Natural killer cell (primary cell): ENCODE results near the gene EEFSEC. TPM values are rescaled to one million over a fixed set of nuclear protein-coding genes. Genes with fewer than 3 reads are reported as not detected.
A peak's percentile ranks its signal among the peaks of the same experiment; 100 is the strongest.

Experiments used
- ATAC-seq, 3 donors: fragments of 150-1000 bp in 2 of 3; fragments of 200-7000 bp in 1 of 3; cut with Tn5 transposase; 1 replicate in 1 of 3; 2 replicates in 2 of 3; pipeline ENCODE4 v1.10.0; 2021; ENCODE audit warnings: mild to moderate bottlenecking in 2 of 3, moderate library complexity in 2 of 3
- DNase-seq, 2 donors: peaks; one replicate each; pipeline versions ENCODE4 v3.0.0 to v3.0.0-alpha.2; 2013 to 2021; ENCODE audit warnings: mixed read lengths in 1 of 2
- H3K27ac ChIP-seq: one replicate; pipeline ENCODE4 v1.5.1; 2013; ENCODE audit warnings: mild to moderate bottlenecking, low read length
- H3K27me3 ChIP-seq: one replicate; pipeline ENCODE4 v1.6.1; 2013; ENCODE audit warnings: low read length; ENCODE audit not compliant: control insufficient read depth, insufficient read depth
- H3K36me3 ChIP-seq: one replicate; pipeline ENCODE4 v1.6.1; 2013; ENCODE audit warnings: low read length; ENCODE audit not compliant: control insufficient read depth, insufficient read depth
- H3K4me1 ChIP-seq: one replicate; pipeline ENCODE4 v1.6.1; 2013; ENCODE audit warnings: low read length; ENCODE audit not compliant: control insufficient read depth, insufficient read depth
- H3K4me3 ChIP-seq: one replicate; pipeline ENCODE4 v1.5.1; 2013; ENCODE audit warnings: low read length
- H3K9me3 ChIP-seq: one replicate; pipeline ENCODE4 v1.6.1; 2013; ENCODE audit warnings: low read length; ENCODE audit not compliant: control insufficient read depth, insufficient read depth
- H3K27ac Mint-ChIP-seq, 2 donors: one replicate each; pipeline ENCODE4 v1.8.0; 2022; ENCODE audit warnings: mild to moderate bottlenecking in 2 of 2, mixed read lengths in 2 of 2, moderate library complexity in 1 of 2
- H3K27me3 Mint-ChIP-seq, 2 donors: one replicate each; pipeline ENCODE4 v1.8.0; 2022; ENCODE audit warnings: low read depth in 2 of 2, mixed read lengths in 2 of 2
- H3K36me3 Mint-ChIP-seq: one replicate; pipeline ENCODE4 v1.8.0; 2022; ENCODE audit warnings: mixed read lengths
- H3K4me1 Mint-ChIP-seq, 2 donors: one replicate each; pipeline ENCODE4 v1.8.0; 2022; ENCODE audit warnings: mixed read lengths in 2 of 2
- H3K4me3 Mint-ChIP-seq: one replicate; pipeline ENCODE4 v1.8.0; 2022; ENCODE audit warnings: mild to moderate bottlenecking, moderate library complexity, mixed read lengths
- H3K9me3 Mint-ChIP-seq, 2 donors: one replicate each; pipeline ENCODE4 v1.8.0; 2022; ENCODE audit warnings: mixed read lengths in 2 of 2
- CTCF ChIP-seq: fragments of 200-600 bp; IDR thresholded peaks from one replicate; pipeline ENCODE4 v1.8.0; 2022; ENCODE audit warnings: antibody characterized with exemption
- WGBS: methylation state at CpG from one replicate; pipeline ENCODE4 v1.1.7; 2013; ENCODE audit warnings: missing lambda C conversion rate; ENCODE audit not compliant: insufficient coverage; 5-methylcytosine and 5-hydroxymethylcytosine counted together
- intact Hi-C: fragments of 100-400 bp; cut with micrococcal nuclease; formaldehyde crosslinking; loops from one replicate; pipeline ENCODE4 v1.14.2; 2022
- total RNA-seq, 4 donors: library from RNA; stranded (reverse); fragments of 120-200 nt in 1 of 4; gene quantifications; one replicate each; pipeline versions ENCODE4 v1.2.3 to v1.2.4, GENCODE V29; 2013 to 2022

Gene EEFSEC
- total RNA-seq, 3 donors from 2014 or later (not counting 1 experiment from before 2014, with no cell fraction given), result 16.7 to 18.9 (median 17.6) TPM

- Mint-ChIP-seq H3K36me3 (no peaks in the 10 kb centered on the region), H3K4me3 (no peak overlapping the region), H3K27me3 (no peaks in the 10 kb centered on the region), H3K27ac (no peak overlapping the region), H3K9me3 (no peaks in the 10 kb centered on the region), H3K4me1 (peaks cover 26 to 45% of the 10 kb centered on the region in 2 donors)
- Histone ChIP-seq H3K9me3 (no peaks in the 10 kb centered on the region), H3K4me1 (peaks cover 5% of the 10 kb centered on the region), H3K36me3 (no peaks in the 10 kb centered on the region), H3K27me3 (no peaks in the 10 kb centered on the region), H3K27ac (no peak overlapping the region), H3K4me3 (no peak overlapping the region)
- no peak for ATAC-seq
- intact Hi-C loops, result no loop called here
- TF ChIP-seq CTCF, result no peak
- 87% methylated on average over 9 of the region's 9 CpGs for WGBS
- DNase-seq, result no peak
Observed at GRCh38 chr3:128174675-128175590, 21.7 kb downstream of the EEFSEC start.

GRCh38 chr3:128175768-128176167 lies 22.5 kb downstream of the EEFSEC start:
- peaks cover 31 to 52% of the 10 kb centered on the region in 2 donors for H3K4me1 Mint-ChIP-seq
- Histone ChIP-seq H3K27ac (no peak overlapping the region), H3K9me3 (no peaks in the 10 kb centered on the region), H3K36me3 (no peaks in the 10 kb centered on the region), H3K27me3 (no peaks in the 10 kb centered on the region), H3K4me1 (peaks cover 5% of the 10 kb centered on the region), H3K4me3 (no peak overlapping the region)
- no peaks in the 10 kb centered on the region for H3K27me3 Mint-ChIP-seq
- ATAC-seq, result no peak
- 95% methylated on average over 4 of the region's 5 CpGs for WGBS
- DNase-seq, result no peak
- no peak overlapping the region for H3K27ac Mint-ChIP-seq
- TF ChIP-seq CTCF, result no peak
- no peaks in the 10 kb centered on the region for H3K9me3 Mint-ChIP-seq
- H3K4me3 Mint-ChIP-seq, result no peak overlapping the region
- no peaks in the 10 kb centered on the region for H3K36me3 Mint-ChIP-seq
- intact Hi-C loops, result no loop called here

- Histone ChIP-seq H3K4me1 (peaks cover 5% of the 10 kb centered on the region), H3K36me3 (no peaks in the 10 kb centered on the region), H3K27ac (no peak overlapping the region), H3K4me3 (no peak overlapping the region), H3K27me3 (no peaks in the 10 kb centered on the region), H3K9me3 (no peaks in the 10 kb centered on the region)
- DNase-seq (peak in 1 of 2 donors; percentile 27), ATAC-seq (no peak)
- Mint-ChIP-seq H3K4me3 (no peak overlapping the region), H3K9me3 (no peaks in the 10 kb centered on the region), H3K27me3 (no peaks in the 10 kb centered on the region), H3K27ac (no peak overlapping the region), H3K4me1 (peaks cover 31 to 52% of the 10 kb centered on the region in 2 donors), H3K36me3 (no peaks in the 10 kb centered on the region)
- TF ChIP-seq CTCF, result no peak
- WGBS, result 70% methylated on average over 5 of the region's 6 CpGs
- intact Hi-C loops, result no loop called here
Observed at GRCh38 chr3:128176276-128176833, 23.1 kb downstream of the EEFSEC start.
